Measurements from ENCODE around the gene FOXA2.

FOXA2 gene

DNA sequence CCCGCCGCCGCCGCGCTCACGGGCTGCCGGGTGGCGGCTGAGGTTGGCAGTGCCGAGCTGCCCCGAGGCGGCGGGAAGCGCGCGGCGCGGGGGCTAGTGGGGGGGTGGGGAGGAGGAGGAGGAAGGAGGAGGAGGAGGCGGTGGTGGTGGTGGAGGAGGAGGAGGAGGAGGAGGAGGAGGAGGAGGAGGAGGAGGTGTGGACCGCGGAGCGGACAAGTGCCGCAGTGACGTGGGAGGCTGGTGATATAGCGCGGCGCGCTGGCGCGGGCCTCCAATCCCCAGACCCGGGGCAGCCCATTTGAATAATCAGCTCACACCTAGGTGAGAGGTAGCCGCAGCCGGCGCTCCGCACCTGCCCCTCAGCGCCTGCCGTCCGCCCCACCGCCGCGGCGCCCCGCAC, at the start of gene FOXA2:
FOXA2 (minus strand) TSS at position 51 of the 400 bp plus-strand sequence. CDS start 294 bp downstream, outside the sequence.
- DNase-seq (ENCODE audit: low read depth) = no peak
- TF ChIP-seq CTCF (conservative IDR thresholded peaks at IDR 0.05; ENCODE audit: low read depth, low read length) = no peak
- H3K4me3 ChIP-seq (ENCODE audit: low read depth, low read length) = no peak within 1 kb of the TSS

GRCh38 chr20:22630701-22631100, 46.3 kb upstream of the FOXA2 start:
- no peak overlapping the region for H3K4me3 ChIP-seq (ENCODE audit: low read depth, low read length)
- no peak for DNase-seq (ENCODE audit: low read depth)
- TF ChIP-seq CTCF (conservative IDR thresholded peaks at IDR 0.05; ENCODE audit: low read depth, low read length) = no peak

DNA sequence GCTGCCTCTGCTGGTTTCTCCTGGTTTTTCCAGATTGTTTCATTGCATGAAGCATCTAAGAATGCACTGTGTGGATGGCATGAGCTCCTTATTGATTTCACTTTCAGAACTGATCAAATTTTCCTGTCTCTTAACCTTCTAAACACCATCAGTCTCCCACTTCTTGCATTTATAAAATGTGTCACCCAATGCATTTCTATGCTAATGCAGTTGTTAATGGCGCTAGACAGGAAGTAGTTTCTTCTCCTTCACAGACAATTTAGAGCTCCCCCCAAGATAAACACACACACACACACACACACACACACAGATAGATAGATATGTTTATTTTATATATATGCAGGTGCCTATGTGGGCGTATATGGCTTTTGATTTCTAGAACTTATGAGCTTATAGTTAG, 45.6 kb upstream of the FOXA2 start:
- no peak for TF ChIP-seq CTCF (conservative IDR thresholded peaks at IDR 0.05; ENCODE audit: low read depth, low read length)
- H3K4me3 ChIP-seq (ENCODE audit: low read depth, low read length) = no peak overlapping the region
- DNase-seq (ENCODE audit: low read depth) = no peak

GRCh38 chr20:22629447-22629846, 45.1 kb upstream of the FOXA2 start:
- no peak for TF ChIP-seq CTCF (conservative IDR thresholded peaks at IDR 0.05; ENCODE audit: low read depth, low read length)
- no peak for DNase-seq (ENCODE audit: low read depth)

DNA sequence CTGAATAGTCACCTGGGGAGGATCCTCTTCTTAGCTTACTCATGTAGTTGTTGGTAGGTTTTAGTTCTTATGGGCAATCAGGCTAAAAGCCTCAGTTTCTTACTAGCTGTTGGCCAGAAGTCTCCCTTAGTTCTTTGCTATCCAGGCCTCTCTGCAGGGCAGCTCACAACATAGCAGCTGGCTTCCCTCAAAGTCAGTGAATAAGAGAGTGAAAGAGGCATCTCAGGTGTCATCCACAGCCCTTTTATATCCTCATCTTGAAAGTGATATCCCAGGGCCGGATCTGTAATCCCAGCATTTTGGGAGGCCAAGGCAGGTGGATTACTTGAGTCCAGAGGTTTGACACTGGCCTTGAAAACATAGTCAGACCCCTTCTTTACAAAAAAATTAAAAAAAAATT, 42.1 kb upstream of the FOXA2 start:
- TF ChIP-seq CTCF (conservative IDR thresholded peaks at IDR 0.05; ENCODE audit: low read depth, low read length) = no peak

More at GRCh38 chr20:22629447-22629846, 45.1 kb upstream of the FOXA2 start:
- H3K4me3 ChIP-seq (ENCODE audit: low read depth, low read length) = no peak overlapping the region

DNA sequence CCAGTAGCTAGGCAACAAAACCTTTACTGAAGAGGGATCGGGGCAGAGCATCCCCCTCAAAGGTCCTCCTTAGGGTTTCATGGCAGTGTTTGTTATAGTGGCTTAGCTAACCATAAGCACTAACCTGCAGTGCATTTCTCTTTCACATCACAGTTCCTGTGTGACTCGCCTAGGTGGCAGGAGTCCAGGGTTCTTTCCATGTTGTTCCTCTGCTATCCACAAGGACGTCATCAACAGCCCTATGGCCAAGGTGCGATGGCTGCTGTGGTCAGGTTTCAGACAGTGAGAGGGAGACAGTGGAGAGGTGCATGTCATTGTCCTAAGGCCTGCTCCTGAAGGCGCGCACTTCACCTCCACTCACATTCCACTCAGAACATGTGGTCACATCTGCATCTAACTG, 38.8 kb upstream of the FOXA2 start:
- H3K4me3 ChIP-seq (ENCODE audit: low read depth, low read length) = no peak overlapping the region
- no peak for TF ChIP-seq CTCF (conservative IDR thresholded peaks at IDR 0.05; ENCODE audit: low read depth, low read length)
- peak; percentile 3 for DNase-seq (ENCODE audit: low read depth)

More for the DNA sequence above, 42.1 kb upstream of the FOXA2 start:
- no peak overlapping the region for H3K4me3 ChIP-seq (ENCODE audit: low read depth, low read length)
- DNase-seq (ENCODE audit: low read depth) = no peak

DNA sequence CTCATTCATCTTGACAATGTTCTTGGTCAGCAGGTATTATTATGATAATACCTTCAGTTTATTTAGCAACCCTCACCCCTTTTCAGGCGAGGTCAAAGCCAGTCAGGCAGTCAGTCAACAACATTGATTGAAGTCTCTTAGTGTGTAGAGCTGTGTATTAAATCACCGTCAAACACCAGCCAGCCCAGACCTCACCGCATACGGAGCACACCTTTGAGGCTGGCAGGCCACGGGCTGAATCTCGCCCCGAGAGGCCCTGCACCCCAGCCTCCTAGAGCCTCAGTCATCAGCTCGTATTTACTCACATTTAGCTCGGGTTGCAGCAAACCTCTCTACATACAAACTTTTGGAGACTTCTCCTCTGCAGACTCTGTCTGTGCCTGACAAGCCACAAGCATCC, 36.0 kb upstream of the FOXA2 start:
- no peak overlapping the region for H3K4me3 ChIP-seq (ENCODE audit: low read depth, low read length)
- DNase-seq (ENCODE audit: low read depth) = no peak
- TF ChIP-seq CTCF (conservative IDR thresholded peaks at IDR 0.05; ENCODE audit: low read depth, low read length) = no peak

Measured in choroid plexus epithelial cell (primary cell).